Measurements from ENCODE around the gene XRCC1.

Gene XRCC1

DNA sequence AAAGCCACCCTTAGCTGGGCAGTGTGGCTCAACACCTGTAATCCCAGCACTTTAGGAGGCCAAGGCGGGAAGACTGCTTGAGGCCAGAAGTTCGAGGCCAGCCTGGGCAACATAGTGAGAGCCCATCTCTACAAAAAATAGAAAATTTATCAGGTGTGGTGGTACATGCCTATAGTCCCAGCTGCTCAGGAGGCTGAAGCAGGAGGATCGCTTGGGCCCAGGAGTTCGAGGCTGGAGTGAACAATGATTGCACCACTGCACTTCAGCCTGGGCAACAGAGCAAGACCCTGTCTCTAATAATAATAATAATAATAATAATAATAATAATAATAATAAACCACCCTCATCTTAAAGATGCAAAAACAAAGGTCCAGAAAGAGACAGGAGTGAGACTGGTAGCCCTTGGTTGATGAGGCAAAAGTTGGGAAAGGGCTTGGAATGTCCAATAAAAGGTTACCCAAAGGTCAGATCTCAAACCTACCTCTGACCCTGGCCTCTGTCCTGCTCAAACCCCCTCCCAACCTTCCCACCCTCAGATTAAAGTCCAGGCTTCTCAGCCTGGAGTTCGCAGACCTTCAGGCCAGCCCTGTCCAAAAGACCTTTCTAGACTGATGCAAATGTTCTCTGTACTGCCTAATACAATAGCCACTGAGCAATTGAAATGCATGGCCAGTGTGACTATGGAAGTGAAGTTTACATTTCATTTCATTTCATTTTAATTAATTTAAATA, 33.2 kb downstream of the XRCC1 start:
- Mint-ChIP-seq H3K4me1 (ENCODE audit: low read depth in 2 of 2) (peaks cover 0 to 3% of the 10 kb centered on the region in 2 donors), H3K36me3 (ENCODE audit: insufficient read depth) (peaks cover 15% of the 10 kb centered on the region), H3K4me3 (no peak overlapping the region), H3K9me3 (peaks cover 0 to 3% of the 10 kb centered on the region in 2 donors), H3K27me3 (no peaks in the 10 kb centered on the region), H3K27ac (no peak overlapping the region)
- DNase-seq = no peak
- no peak for ATAC-seq (replicated peaks)

DNA sequence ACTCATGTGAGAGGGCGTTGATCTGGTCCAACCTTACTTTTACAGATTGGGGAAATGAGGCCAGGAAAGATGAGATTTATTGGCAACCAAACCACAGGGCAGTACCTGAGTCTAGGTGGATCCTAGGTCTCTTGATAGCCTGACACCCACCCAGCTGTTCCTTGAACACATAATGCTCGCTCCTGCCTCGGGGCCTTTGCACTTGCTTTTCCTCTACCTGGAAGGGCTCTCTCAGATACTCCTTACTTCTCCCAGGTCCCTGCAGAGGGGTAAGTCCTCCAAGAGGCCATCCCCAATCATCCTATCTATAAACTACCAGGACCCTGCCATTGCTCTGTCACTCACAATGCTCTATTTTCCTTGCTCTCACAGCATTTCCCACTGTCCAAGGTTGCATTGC, 34.9 kb downstream of the XRCC1 start:
- H3K27ac Mint-ChIP-seq = peak overlapping the region in 1 of 2 donors; percentile 20
- DNase-seq (no peak), ATAC-seq (replicated peaks) (no peak)
- H3K4me3 Mint-ChIP-seq = no peak overlapping the region
- H3K4me1 Mint-ChIP-seq (ENCODE audit: low read depth in 2 of 2) = peaks cover 2 to 4% of the 10 kb centered on the region in 2 donors
- H3K9me3 Mint-ChIP-seq = peaks cover 0 to 3% of the 10 kb centered on the region in 2 donors
- H3K27me3 Mint-ChIP-seq = no peaks in the 10 kb centered on the region
- peaks cover 18% of the 10 kb centered on the region for H3K36me3 Mint-ChIP-seq (ENCODE audit: insufficient read depth)

DNA sequence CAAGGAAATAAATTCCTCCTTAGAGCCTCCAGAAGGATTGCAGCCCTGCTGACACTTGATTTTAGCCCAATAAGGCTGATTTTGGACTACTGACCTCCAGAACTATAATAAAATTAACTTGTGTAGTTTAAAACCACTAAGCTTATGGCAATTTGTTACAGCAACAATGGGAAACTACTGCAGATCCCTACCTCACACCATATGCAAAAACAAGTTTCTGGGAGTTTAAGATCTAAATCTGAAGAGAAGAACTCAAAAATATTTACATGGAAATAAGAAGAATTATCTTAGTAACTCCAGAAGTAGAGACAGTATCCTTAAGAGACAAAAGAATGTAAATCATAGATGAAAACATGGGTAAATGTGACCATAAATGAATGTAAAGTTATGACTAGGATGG, 36.4 kb downstream of the XRCC1 start:
- ATAC-seq (replicated peaks) (no peak), DNase-seq (no peak)
- H3K4me3 Mint-ChIP-seq = no peak overlapping the region
- H3K36me3 Mint-ChIP-seq (ENCODE audit: insufficient read depth) = peaks cover 20% of the 10 kb centered on the region
- no peak overlapping the region for H3K27ac Mint-ChIP-seq
- H3K9me3 Mint-ChIP-seq = peaks cover 0 to 3% of the 10 kb centered on the region in 2 donors
- H3K4me1 Mint-ChIP-seq (ENCODE audit: low read depth in 2 of 2) = peaks cover 8 to 11% of the 10 kb centered on the region in 2 donors
- no peaks in the 10 kb centered on the region for H3K27me3 Mint-ChIP-seq

DNA sequence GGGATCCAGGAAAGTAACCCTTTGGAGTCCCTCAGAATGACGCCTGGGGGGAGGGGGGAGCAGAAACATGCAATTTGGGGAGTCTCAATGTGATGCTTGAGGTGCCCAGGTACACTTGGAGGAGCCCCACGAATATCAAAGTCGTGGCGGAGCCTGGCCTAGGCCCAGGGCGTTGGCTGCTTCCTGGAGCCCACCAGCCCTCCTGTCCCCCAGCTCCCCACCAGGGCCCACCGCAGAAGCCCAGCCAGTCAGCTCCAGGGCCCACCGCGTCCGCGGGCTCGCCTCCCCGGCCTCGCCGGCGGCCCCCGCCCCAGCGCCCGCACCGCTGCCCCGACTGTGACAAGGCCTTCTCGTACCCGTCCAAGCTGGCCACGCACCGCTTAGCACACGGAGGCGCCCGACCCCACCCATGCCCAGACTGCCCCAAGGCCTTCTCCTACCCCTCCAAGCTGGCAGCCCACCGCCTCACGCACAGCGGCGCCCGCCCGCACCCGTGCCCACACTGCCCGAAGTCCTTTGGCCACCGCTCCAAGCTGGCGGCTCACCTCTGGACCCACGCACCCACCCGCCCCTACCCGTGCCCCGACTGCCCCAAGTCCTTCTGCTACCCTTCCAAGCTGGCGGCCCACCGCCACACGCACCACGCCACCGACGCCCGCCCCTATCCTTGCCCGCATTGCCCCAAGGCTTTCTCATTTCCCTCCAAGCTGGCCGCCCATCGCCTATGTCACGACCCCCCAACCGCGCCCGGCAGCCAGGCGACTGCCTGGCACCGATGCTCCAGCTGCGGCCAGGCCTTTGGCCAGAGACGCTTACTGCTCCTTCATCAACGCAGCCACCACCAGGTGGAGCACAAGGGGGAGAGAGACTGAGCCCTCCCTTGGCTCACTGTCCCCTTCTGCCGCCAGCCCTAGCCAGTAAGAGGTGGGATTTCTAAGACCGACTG, 40.2 kb downstream of the XRCC1 start:
- H3K4me3 Mint-ChIP-seq = peak overlapping the region in 1 of 2 donors; percentile 39
- peaks cover 21 to 23% of the 10 kb centered on the region in 2 donors for H3K4me1 Mint-ChIP-seq (ENCODE audit: low read depth in 2 of 2)
- H3K9me3 Mint-ChIP-seq = peaks cover 0 to 3% of the 10 kb centered on the region in 2 donors
- ATAC-seq (replicated peaks) = no peak
- peak in 1 of 3 experiments; percentile 6 for DNase-seq
- peak overlapping the region in 1 of 2 donors; percentile 73 for H3K27ac Mint-ChIP-seq
- H3K27me3 Mint-ChIP-seq = no peaks in the 10 kb centered on the region
- peaks cover 24% of the 10 kb centered on the region for H3K36me3 Mint-ChIP-seq (ENCODE audit: insufficient read depth)

DNA sequence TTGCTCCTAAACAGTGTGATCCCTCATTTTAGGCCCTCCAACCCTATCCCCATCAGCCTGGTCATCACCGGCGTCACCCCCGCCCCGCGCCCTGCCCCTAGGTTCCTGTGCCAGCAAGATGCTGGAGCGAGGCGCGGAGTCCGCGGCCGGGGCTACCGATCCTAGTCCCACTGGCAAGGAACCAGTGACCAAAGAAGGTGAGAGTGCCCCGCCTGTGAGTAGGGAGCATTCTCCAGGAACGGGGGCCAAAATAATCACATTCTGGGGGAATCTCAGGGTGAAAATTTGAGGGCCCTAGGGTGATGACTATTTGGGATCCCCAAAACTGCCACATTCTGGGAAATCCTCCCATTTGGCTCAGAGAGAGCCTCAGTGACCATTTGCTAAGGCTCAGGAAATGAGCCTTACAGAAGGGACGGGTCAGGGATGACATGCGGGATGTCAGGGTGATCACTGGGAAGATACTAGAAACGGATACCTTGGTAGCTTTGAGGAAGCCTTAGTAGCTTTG, 41.0 kb downstream of the XRCC1 start:
- H3K36me3 Mint-ChIP-seq (ENCODE audit: insufficient read depth) = peaks cover 24% of the 10 kb centered on the region
- ATAC-seq (replicated peaks) = no peak
- H3K9me3 Mint-ChIP-seq = peaks cover 0 to 3% of the 10 kb centered on the region in 2 donors
- peak overlapping the region; percentile 95 to 96 for H3K4me3 Mint-ChIP-seq
- H3K27ac Mint-ChIP-seq = peak overlapping the region; percentile 92
- DNase-seq = no peak
- no peaks in the 10 kb centered on the region for H3K27me3 Mint-ChIP-seq
- peaks cover 21 to 23% of the 10 kb centered on the region in 2 donors for H3K4me1 Mint-ChIP-seq (ENCODE audit: low read depth in 2 of 2)

DNA sequence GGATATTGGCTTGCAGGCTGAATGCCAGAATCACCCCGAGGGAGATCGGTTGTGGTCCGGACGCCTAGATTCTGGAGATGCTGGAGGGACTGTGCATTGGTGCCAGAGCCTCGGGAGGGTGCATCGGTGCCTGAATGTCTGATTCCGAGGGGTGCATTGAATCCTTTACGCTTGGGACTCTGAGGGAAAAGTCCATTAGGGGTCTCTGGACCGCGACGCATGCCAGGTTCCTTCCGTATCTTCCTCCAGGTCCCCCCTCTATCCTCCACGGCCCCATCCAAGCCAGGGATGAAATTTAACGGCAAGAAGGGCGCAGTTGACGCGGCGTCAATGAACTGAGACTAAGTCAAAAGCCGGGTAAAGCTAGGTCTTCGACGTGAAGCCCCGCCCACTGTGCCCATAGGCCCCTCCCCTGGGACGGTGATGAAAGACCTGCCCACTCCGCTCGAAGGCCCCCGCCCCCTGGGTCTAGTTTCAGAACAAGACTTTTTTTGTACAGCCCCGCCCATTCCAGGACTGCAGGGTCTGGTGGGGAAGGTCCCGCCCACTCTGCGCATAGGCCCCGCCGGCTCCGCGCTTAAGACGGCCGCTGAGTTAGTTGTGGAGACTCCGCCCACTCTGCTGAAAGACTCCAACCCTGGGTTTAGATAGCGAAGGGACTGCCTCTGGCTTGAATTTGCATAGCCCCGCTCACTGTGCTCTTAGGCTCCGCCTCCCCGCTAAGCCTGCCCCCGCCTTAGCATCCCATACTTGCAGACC, 41.6 kb downstream of the XRCC1 start:
- DNase-seq (peak; percentile 92 to 96 (median 93)), ATAC-seq (replicated peaks) (peak; percentile 72)
- Mint-ChIP-seq H3K27ac (peak overlapping the region; percentile 92), H3K4me1 (ENCODE audit: low read depth in 2 of 2) (peaks cover 21 to 23% of the 10 kb centered on the region in 2 donors), H3K36me3 (ENCODE audit: insufficient read depth) (peaks cover 26% of the 10 kb centered on the region), H3K9me3 (no peaks in the 10 kb centered on the region), H3K4me3 (peak overlapping the region; percentile 95 to 96), H3K27me3 (no peaks in the 10 kb centered on the region)

DNA sequence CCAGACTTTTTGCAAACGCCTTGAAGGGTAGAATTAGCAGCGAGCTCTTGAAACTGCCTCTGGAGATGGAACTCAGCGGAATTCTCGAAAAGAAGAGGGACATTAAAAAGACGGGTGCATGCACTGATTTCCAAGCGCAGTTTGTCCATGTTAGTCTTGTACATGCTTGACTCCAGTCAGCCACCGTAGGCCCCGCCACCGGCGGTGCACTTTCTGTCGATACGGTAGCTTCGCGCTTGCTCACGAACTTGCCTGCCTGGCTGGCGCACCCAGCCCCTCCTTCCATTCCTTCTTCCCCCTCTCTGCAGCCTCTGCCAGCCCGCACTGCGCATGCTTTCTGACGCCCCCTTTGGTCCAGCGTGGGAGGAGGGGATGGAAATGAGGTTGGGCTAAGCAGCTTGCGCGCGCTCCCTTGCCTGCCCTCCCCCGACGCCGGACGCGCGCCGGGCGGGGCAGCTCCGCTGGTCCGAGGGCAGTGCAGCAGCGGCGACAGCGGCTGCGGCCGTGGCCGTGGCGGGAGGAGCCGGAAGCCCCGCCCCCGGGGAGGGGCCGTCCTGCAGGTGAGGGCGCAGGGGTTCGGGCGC, 42.3 kb downstream of the XRCC1 start, which contains the start of gene ZNF575:
ZNF575 (plus strand) TSS at position 227 of the 584 bp plus-strand sequence. CDS start 1,235 bp downstream, outside the sequence.
- ATAC-seq (replicated peaks) = peak; percentile 60

DNA sequence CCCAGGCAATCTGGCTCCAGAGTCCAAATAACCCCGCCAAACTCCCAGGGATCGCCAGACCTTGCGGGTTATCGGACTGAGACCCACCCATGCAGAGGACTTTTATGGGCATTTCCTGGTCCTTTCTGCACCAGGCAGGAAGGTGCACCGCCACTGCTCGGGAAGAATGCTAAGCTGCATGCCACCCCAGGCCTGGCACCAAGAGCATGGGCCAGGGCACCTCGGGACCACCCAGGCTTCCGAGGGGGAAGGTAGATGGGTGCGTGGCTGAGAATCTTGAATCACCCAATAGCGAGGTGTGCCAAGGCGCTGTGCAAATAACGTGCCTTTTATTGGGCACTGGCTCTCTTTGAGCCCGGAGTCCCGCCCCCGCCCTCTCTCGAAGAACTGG, 42.8 kb downstream of the XRCC1 start:
- Mint-ChIP-seq H3K9me3 (no peaks in the 10 kb centered on the region), H3K36me3 (ENCODE audit: insufficient read depth) (peaks cover 17% of the 10 kb centered on the region), H3K27me3 (no peaks in the 10 kb centered on the region), H3K4me3 (peak overlapping the region; percentile 95 to 96), H3K4me1 (ENCODE audit: low read depth in 2 of 2) (peaks cover 21 to 23% of the 10 kb centered on the region in 2 donors), H3K27ac (peak overlapping the region; percentile 68 to 92)
- ATAC-seq (replicated peaks) (peak; percentile 6), DNase-seq (no peak)

More for the DNA sequence above, 42.3 kb downstream of the XRCC1 start, which contains the start of gene ZNF575:
- peak within 1 kb of the TSS; percentile 95 to 96 for H3K4me3 Mint-ChIP-seq
- peaks cover 21 to 23% of the 10 kb centered on the region in 2 donors for H3K4me1 Mint-ChIP-seq (ENCODE audit: low read depth in 2 of 2)
- H3K27ac Mint-ChIP-seq = peak within 1 kb of the TSS; percentile 92
- H3K9me3 Mint-ChIP-seq = no peaks in the 10 kb centered on the region
- peaks cover 20% of the 10 kb centered on the region for H3K36me3 Mint-ChIP-seq (ENCODE audit: insufficient read depth)
- peak; percentile 61 to 71 (median 70) for DNase-seq
- H3K27me3 Mint-ChIP-seq = no peaks in the 10 kb centered on the region

DNA sequence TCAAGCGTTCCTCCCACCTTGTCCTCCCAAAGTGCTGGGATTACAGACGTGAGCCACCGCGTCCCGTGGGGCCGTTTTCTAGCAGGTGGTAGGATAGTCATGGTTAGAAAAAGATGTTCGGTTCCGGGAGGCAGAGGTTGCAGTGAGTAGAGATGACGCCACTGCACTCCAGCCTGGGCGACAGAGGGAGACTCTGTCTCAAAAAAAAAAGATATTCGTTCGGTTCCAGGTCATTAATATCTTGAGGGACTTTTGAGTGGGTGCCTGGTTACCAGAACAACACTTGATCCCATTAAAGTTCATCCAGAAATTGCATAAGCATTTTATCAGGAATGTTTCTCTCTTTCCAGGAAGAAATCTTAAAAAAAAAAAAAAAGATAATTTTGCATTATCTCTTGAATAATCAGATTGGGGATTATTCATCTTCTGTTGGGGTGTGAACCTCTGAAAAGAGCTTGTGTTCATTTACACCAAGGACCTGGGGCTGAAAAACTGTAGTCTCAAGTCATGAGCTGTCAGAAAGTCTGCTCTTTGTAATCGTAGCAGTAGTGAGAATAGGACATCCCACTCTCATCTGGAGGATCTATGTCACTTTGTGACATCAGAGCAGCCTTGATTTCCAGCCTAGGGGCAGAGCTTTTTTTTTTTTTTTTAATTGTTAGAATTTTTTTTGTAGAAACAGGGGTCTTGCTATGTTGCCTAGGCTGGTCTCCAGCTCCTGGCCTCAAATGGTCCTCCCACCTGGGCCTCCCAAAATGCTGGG, 47.3 kb downstream of the XRCC1 start:
- ATAC-seq (replicated peaks) (no peak), DNase-seq (no peak)
- H3K4me1 Mint-ChIP-seq (ENCODE audit: low read depth in 2 of 2) = peaks cover 30 to 34% of the 10 kb centered on the region in 2 donors
- H3K36me3 Mint-ChIP-seq (ENCODE audit: insufficient read depth) = peaks cover 7% of the 10 kb centered on the region
- H3K9me3 Mint-ChIP-seq = no peaks in the 10 kb centered on the region
- H3K27me3 Mint-ChIP-seq = no peaks in the 10 kb centered on the region
- no peak overlapping the region for H3K27ac Mint-ChIP-seq
- H3K4me3 Mint-ChIP-seq = peak overlapping the region; percentile 79 to 93

DNA sequence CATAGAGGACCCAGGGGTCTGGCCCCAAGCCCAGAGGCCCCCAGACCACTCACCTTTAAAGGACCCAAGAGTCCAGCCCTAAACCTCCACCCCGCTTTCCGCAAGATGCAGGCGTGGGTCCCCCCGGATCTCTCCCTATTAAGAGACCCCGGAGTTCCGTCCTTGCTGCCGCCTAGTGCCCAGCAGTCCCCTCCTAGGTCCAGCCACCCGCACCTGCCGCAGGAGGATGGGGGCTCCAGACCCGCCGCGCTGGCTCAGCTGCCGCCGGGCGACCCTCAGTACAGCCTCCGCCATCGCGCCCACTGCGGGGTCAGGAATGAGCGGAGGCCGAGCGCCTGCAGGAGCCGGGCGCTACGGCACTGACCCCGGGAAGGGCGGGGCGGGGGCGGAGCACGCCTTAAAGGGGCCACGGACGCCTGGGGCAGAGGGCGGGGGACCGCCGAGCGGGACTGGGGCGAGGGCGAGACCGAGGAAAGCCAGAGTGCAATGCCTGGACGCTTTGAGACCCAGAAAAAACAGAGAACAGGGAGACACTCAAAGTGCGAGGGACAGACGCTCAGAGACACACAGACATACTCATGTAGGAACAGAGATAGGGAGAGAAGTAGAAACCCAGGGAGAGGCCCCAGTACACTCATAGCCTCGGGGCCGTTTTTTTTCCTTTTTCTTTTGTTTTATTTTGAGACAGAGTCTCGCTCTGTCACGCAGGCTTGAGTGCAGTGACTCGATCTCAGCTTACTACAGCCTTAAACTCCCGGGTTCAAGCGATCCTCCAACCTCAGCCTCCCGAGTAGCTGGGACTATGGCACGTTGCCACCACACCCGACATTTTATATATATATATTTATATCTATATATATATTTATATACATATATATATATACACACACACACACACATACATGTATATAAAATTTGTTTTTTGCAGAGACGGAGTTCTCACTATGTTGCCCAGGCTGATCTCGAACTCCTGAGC, 48.2 kb downstream of the XRCC1 start, which contains the start of gene ETHE1:
ETHE1 (minus strand) TSS at position 318 of the 976 bp plus-strand sequence; CDS start at position 294, 24 bp downstream.
- Mint-ChIP-seq H3K4me3 (peak within 1 kb of the TSS; percentile 79 to 93), H3K27ac (peak within 1 kb of the TSS; percentile 71 to 74), H3K36me3 (ENCODE audit: insufficient read depth) (peaks cover 4% of the 10 kb centered on the region), H3K9me3 (no peaks in the 10 kb centered on the region), H3K27me3 (no peaks in the 10 kb centered on the region), H3K4me1 (ENCODE audit: low read depth in 2 of 2) (peaks cover 23 to 31% of the 10 kb centered on the region in 2 donors)
- peak; percentile 84 for ATAC-seq (replicated peaks)
- peak; percentile 55 to 61 (median 58) for DNase-seq

Measured in effector memory CD8-positive, alpha-beta T cell (primary cell).